Fibroblast of the aortic adventitia (primary cell): ENCODE measurements around the gene SCYGR8. TPM values are rescaled to one million over a fixed set of nuclear protein-coding genes. Genes with fewer than 3 reads are reported as not detected.
"Not testable (repeated sequence)": the region's sequence is repeated elsewhere in the genome, so short reads cannot be mapped to it uniquely, and the experiment has no call there.

Experiments used
- DNase-seq: peaks from one replicate; pipeline ENCODE4 v3.0.0-alpha.2; 2010; ENCODE audit warnings: low read depth
- H3K4me3 ChIP-seq: 2 replicates; pipeline ENCODE4 v1.5.1; 2011; ENCODE audit warnings: low read depth, mild to moderate bottlenecking, control low read depth, low read length, moderate library complexity
- CTCF ChIP-seq: IDR thresholded peaks from 2 replicates; pipeline ENCODE4 v1.5.1; 2011; ENCODE audit warnings: mild to moderate bottlenecking, low read length, control low read depth, inconsistent platforms; ENCODE audit not compliant: insufficient read depth
- total RNA-seq: library from RNA; depleted of rRNA; stranded (reverse); fragments of >200 nt; gene quantifications from 2 replicates; pipeline ENCODE4 v1.2.3, GENCODE V29; 2012; ENCODE audit warnings: low replicate concordance

SCYGR8 gene
- total RNA-seq, 1 donor, result not detected

GRCh38 chr2:227724394-227725039 is 21.2 kb upstream of the SCYGR8 start, which contains the start of gene SCYGR6:
SCYGR6 (minus strand) TSS chr2:227724757; CDS start chr2:227724757, 0 bp downstream.
- H3K4me3 ChIP-seq, result no peak within 1 kb of the TSS
- no peak for TF ChIP-seq CTCF
- DNase-seq, result no peak

GRCh38 chr2:227728035-227728434 is 17.7 kb upstream of the SCYGR8 start, which contains the start of gene SCYGR7:
SCYGR7 (plus strand) TSS chr2:227728335; CDS start chr2:227728335, 0 bp downstream.
- no peak for DNase-seq
- no peak within 1 kb of the TSS for H3K4me3 ChIP-seq
- no peak for TF ChIP-seq CTCF

GRCh38 chr2:227739351-227739750 is 6.3 kb upstream of the SCYGR8 start:
- DNase-seq, result no peak
- no peak for TF ChIP-seq CTCF
- H3K4me3 ChIP-seq, result no peak overlapping the region

- H3K4me3 ChIP-seq, DNase-seq: not testable (repeated sequence)
Measured at GRCh38 chr2:227740705-227741104, 5.0 kb upstream of the SCYGR8 start.

GRCh38 chr2:227748079-227748478 is 2.4 kb downstream of the SCYGR8 start:
- no peak for DNase-seq
- TF ChIP-seq CTCF, result no peak
- H3K4me3 ChIP-seq, result no peak overlapping the region

GRCh38 chr2:227756261-227756660 is 10.6 kb downstream of the SCYGR8 start:
- not testable (repeated sequence) for H3K4me3 ChIP-seq, DNase-seq

- H3K4me3 ChIP-seq, result no peak overlapping the region
- DNase-seq, result no peak
- TF ChIP-seq CTCF, result no peak
Measured at GRCh38 chr2:227759411-227760118, 13.9 kb downstream of the SCYGR8 start.
